DMS 273 (cell line): ENCODE measurements around the gene COBL.

ENCODE experiments used
- DNase-seq: peaks from one replicate; lab custom pipeline; 2025; ENCODE audit not compliant: unreplicated experiment; lab: John Stamatoyannopoulos, UW

COBL gene, protein sequence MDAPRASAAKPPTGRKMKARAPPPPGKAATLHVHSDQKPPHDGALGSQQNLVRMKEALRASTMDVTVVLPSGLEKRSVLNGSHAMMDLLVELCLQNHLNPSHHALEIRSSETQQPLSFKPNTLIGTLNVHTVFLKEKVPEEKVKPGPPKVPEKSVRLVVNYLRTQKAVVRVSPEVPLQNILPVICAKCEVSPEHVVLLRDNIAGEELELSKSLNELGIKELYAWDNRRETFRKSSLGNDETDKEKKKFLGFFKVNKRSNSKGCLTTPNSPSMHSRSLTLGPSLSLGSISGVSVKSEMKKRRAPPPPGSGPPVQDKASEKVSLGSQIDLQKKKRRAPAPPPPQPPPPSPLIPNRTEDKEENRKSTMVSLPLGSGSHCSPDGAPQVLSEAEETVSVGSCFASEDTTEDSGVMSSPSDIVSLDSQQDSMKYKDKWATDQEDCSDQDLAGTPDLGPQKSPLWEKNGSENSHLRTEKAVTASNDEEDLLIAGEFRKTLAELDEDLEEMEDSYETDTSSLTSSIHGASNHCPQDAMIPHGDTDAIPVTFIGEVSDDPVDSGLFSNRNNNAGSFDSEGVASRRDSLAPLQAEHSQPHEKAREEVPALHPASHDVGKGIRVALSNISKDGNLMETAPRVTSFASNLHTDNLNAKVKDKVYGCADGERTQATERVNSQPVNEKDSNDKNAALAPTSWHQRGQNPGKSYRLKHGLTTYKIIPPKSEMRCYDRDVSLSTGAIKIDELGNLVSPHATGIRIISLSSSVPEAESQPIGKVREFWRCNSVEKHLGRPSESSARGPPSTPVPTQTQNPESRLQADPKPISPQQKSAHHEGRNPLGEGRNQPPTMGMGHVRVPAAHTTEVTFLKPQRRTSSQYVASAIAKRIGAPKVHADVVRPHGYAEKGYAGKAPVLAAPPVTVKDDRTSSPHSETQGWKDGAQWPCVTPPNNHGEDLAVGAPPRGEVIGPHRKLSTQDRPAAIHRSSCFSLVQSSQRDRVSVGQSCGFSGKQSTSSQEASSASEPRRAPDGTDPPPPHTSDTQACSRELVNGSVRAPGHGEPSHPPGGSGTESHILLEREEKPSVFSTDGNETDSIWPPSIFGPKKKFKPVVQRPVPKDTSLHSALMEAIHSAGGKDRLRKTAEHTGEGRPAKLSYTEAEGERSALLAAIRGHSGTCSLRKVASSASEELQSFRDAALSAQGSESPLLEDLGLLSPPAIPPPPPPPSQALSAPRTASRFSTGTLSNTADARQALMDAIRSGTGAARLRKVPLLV

DNA sequence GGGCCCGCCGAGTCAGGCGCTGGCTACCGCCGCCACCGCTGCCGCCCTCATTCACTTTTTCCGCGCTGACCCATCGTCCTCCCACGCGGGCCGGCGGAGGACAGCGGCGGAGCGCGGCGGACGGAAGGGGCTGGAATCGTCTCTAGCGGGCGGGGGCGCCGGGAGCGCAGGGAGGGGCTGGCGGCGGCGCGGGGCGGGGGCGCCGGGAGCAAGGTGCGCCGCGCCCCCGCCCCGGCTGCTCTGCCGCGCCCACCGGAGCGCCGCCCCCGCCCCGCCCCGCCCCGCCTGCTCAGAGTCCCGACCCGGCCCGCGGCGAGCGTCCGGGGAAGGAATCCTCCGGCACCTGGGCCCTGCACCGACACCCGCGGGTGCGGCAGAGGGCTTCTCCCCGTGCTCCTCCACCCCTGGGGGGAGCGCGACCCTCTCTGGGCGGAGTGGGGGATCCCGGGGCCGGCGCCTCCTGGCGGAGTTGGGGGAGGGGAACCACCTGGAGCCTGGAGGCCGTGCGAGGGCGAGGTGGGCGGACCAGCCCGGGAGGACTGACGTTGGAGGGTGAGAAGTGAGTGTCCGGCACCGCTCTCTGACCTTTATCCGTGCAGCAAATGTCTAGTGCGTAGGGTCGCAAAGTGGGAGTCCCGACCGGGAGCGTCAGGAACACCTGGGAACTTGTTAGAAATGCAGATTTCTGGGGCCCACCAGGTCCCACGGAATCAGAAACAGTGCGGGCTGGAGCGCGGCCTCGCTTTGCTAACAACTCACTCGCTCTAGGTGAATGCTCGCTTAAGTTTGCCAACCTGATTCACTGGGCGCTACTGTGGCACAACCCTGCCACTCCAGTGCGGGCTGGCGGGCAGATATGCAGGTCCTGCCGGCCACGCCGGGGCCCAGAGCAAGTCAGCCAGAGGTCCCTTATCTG lies at the start of gene COBL:
Gene COBL (minus strand): TSS at position 144 of the 916 bp plus-strand sequence. CDS start 176 bp downstream, outside the sequence.
- DNase-seq = peak; percentile 83

GRCh38 chr7:51366172-51366728 lies 49.6 kb upstream of the COBL start:
- DNase-seq = no peak

- peak; percentile 30 for DNase-seq
These were observed 41.2 kb upstream of the COBL start for GRCh38 chr7:51357821-51358220.

DNA sequence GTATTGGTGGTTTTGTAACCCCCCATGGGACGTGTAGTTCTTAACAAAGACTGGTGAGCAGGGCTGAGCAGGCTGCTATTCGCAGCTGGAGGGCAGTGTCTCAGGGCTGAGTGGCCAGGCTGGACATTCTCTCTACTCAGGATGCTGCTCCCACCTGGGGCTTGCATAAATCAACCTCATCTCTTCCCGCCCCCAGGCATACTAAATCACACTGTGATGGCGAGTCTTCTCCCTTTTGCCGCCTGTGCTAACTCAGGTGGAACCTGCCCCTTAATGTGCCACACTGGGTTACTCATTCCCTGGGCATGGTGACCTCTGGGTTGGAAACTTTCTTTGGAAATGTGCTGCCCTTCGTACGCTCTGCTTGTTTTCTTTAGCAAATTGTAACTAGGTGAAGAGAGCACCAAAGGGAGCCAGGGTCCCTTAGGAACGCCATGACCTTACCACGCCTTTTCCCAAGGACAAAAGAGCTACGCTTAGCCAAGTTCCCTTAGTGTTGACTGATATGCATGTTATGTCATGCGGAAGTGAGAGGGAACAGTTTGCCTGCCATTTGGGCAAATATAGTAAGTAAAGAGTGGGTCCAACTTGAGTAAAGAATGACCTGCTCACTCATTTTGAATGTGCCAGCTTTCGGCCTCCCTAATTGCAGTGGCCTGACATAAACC lies 40.4 kb upstream of the COBL start:
- DNase-seq = no peak

GRCh38 chr7:51354897-51355296 lies 38.3 kb upstream of the COBL start:
- DNase-seq = no peak

DNA sequence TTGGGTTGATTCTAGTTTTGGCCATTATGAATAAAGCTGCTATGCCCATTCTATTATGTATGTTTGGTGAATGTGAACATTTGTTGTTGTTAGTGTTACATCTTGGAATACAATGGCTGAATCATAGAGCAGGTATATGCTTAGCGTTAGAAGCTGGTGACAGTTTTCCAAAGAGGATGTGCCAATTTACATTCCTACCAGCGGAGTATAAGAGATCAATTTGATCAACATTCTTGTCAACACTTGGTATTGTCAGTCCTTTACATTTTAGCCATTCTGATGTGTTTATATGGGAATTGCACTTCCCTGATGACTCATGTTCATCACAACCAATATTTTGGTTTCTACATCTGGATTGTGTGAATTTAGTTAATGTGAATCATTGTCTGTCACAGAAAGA lies 37.8 kb upstream of the COBL start:
- DNase-seq = no peak

DNA sequence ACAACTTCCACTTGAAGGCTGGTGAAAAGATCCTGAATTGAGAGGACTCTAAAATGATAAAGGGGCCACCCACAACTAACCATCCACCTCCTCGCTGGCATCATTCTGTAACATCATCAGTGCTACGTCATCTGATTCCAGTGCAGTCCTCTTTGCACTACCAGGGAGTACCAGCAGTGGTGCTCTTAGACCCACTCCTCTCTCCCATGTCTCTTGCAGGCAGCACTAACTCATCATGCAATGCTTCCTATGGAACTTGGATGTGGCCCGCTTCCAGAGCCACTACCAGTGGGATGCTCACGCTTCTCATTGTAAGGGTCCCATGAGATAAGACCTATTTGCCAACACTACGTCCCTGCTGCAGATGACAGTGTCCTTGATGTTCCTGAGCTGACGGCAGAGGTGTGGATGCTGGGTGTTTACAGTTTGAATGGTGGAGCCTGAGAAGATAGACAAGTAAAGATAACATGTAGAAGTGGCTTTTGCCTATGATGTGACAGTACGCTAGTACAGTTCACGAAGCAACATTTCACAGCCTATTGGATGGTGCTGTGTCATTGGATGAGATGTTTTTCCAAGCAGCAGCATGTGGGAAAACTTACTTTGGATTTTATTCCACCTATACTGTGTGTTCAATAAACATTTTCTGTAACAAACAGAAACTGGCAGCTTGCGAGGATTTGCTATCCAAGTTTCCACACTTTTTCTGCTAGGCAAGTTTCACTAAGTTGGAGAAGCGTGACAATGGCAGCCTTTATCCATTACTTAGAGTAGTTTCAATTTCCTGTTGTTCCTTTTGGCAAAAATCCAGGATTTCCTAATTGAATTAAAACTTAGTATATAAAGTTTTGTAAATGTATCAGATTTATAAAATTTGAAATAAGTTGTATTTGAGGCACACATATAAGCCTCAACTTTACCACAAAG lies 35.8 kb upstream of the COBL start:
- DNase-seq = peak; percentile 49

GRCh38 chr7:51351661-51352060 lies 35.1 kb upstream of the COBL start:
- no peak for DNase-seq

DNA sequence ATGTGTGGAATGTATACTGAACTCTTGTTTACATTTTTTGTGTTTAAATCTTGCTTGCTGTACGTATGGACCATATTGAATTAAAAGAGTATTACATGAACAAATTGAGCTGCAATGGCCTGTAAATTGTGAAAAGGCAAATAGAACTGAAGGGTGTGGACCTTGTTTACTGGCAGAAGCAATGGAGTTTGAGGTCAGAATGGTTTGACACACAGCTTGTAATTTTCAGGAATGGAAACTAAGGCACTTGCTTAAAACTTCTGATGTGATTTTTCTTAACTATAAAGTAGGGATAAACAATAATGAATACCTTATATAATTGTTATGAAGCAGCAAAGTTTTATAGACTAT lies 33.9 kb upstream of the COBL start:
- no peak for DNase-seq

GRCh38 chr7:51349820-51350545 lies 33.4 kb upstream of the COBL start:
- DNase-seq = peak; percentile 97

- no peak for DNase-seq
These were observed 29.5 kb upstream of the COBL start for GRCh38 chr7:51346126-51346525.

DNA sequence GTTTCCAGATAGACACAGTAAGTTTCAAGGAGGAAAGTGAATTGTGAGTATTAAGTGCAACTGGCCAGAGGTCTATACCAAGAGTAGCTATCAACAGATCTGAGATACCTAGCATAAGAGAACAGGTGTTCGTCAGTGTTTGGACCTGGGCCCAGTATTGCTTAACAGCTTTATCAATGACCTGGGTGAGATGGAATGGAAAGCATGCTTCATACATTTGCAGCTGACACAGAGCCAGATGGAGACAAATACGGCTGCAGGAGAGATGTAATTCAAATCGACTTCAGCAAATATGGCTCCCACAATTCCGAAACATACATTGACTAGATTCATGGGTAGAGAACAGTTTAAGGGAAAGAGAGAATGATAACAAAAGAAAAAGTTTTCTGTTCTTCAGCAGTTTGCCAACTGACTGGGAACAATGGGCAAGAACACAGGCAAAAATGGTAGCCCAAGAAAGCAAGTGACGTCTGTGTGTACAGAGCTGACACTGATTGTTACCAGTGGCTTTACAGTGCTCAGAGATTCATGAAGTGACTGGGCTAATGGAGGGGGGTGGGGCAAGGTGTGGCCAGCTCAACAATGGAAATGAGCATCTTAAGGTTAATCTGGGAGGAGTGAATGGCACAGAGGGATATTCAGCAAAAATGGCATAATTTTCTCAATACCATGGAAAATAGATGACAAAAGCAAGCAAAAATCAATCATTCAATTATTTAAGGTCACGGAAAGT lies 28.0 kb upstream of the COBL start:
- DNase-seq = peak; percentile 71

GRCh38 chr7:51340936-51341335 lies 24.3 kb upstream of the COBL start:
- DNase-seq = no peak

DNA sequence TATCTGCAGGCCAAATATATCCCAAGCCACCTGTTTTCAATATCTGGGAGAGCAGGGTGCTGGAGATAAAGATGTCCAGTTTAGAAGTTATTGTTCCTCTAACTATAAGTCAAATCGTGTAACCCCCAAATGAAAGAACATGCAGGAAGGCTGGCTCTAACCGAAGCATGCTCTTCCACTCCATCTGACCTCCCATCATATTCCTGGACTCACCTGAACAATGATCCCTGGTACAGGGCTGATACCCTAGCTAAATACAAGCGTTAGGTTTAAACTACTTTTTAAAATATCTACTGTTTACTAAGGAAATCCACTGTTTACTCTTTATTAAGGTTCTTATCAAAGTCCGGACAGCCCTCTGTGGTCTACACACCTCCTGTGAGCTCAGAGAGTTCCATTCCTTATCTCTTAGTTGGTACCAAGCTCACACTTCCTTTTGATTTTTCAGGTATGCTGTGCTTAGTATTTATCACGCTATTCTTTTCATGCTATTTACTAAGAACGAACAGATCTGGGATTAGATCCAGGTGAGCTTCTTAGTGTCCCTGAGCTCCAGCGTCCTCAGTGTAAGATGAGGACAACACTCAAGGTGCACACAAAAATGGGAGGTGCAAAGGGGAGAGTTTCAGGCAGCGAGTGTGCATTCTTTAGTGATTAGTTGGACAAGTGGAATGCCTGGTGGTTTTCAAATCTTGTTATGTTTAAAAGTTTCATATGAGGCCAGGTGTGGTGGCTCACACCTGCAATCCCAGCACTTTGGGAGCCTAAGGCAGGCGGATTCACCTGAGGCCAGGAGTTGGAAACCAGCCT lies 23.6 kb upstream of the COBL start:
- DNase-seq = no peak

- DNase-seq = peak; percentile 95
These were observed 18.4 kb upstream of the COBL start for GRCh38 chr7:51335057-51335456.

DNA sequence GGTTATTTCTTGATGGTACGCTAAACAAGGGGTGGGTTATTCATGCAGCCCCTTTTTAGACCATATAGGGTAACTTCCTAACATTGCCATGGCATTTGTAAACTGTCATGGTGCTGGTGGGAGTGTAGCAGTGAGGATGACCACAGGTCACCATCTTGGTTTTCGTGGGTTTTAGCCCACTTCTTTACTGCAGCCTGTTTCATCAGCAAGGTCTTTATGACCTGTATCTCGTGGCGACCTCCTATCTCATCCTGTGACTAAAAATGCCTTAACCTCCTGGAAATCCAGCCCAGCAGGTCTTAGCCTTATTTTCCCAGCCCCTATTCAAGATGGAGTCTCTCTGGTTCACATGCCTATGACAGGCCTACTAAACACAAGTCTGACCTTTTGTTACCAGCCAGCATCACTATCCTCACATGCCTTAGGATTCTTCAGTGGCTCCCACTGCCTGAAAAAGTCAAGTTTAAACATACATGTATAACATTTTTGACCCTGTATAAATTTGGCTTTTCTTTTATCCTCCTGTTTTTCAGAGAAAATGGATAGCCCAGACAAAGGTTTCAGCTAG lies 13.2 kb upstream of the COBL start:
- no peak for DNase-seq
